ENCODE measurements around the gene ASAP2. TPM values are rescaled to one million over a fixed set of nuclear protein-coding genes. Genes with fewer than 3 reads are reported as not detected.

Gene ASAP2
- polyA plus RNA-seq, 1 experiment = 30.0 TPM

DNA sequence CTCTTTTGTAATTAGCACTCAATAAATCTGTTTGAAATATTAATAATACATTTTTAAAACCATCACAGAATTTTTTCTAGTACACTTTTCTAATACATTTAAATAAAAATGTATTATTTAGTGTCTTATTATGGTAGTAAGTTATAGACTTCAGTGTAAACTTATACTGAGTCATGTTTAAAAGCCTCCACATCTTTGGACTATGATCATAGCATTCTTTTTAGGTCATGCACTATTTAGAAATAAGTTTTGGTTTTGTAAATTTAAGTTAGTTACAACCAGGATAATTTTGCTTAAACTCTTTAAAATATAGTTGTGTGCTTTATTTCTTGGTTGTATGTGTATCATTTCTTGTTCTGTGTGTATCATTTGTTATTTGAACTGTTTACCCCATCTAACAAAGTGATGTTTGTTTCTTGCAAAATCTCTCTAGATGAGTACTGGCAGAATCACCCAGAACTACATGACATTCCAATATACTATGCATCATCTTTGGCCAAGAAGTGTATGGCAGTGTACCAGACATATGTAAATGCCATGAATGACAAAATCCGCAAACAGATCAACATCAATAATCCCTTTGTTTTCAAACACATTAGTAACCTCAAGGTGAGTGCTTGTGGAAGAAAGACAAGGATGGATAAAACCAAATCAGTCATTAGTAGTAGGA is 233.6 kb downstream of the ASAP2 start:
- Histone ChIP-seq H3K9me3 (ENCODE audit: control insufficient read depth, insufficient read depth, low read length) (no peaks in the 10 kb centered on the region), H3K27me3 (ENCODE audit: control insufficient read depth, insufficient read depth, low read length) (no peaks in the 10 kb centered on the region), H3K4me3 (ENCODE audit: low read depth, low read length) (no peak overlapping the region), H3K27ac (ENCODE audit: low read depth, low read length) (peak overlapping the region; percentile 90)
- ChIA-PET POLR2A (interaction anchor here (1.9 kb wide), 1 partner anchor 17 kb away, joined by 9 read pairs; the partner anchor contains the start of genes CPSF3 and ITGB1BP1), CTCF (no interaction called here)
- DNase-seq (ENCODE audit: low read depth, low spot score) = peak; percentile 47
- TF ChIP-seq, protein P1, sequence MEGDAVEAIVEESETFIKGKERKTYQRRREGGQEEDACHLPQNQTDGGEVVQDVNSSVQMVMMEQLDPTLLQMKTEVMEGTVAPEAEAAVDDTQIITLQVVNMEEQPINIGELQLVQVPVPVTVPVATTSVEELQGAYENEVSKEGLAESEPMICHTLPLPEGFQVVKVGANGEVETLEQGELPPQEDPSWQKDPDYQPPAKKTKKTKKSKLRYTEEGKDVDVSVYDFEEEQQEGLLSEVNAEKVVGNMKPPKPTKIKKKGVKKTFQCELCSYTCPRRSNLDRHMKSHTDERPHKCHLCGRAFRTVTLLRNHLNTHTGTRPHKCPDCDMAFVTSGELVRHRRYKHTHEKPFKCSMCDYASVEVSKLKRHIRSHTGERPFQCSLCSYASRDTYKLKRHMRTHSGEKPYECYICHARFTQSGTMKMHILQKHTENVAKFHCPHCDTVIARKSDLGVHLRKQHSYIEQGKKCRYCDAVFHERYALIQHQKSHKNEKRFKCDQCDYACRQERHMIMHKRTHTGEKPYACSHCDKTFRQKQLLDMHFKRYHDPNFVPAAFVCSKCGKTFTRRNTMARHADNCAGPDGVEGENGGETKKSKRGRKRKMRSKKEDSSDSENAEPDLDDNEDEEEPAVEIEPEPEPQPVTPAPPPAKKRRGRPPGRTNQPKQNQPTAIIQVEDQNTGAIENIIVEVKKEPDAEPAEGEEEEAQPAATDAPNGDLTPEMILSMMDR (IDR thresholded peaks at IDR 0.05; ENCODE audit: low read depth, low read length) = no peak

DNA sequence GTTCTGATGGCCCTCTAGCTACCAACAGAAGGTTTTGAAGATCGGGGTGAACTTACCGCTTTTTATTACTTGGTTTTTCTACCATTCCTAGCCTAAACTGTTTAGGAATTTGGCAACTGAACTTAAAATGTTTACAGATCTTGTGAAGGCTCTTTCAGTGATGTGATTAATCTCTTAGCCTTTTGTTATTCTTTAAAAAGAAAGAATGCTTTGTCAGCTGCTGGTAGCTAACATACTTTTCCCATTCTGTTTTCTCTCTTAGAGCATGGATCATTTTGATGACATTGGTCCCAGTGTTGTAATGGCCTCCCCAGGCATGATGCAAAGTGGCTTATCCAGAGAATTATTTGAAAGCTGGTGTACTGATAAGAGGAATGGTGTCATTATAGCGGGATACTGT is 234.9 kb downstream of the ASAP2 start:
- CTCF ChIA-PET = interaction anchor here (1.0 kb wide), 1 partner anchor 60 kb away, joined by 4 read pairs; no protein-coding TSS in a partner anchor

DNA sequence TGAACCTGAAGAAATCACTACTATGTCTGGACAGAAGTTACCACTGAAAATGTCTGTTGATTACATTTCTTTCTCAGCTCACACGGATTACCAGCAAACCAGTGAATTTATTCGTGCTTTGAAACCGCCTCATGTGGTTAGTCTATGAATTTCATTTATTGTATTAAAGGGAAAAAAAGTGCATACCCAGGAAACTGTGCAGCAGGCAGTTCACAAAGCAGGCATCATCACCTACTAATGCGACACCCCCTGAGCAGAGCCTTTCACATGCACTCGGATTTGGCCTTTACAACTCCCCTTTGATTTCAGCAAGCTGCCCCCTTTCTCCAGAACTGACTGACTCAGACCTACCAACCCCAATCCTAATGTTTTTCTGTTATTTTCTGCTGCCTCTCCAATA is 236.9 kb downstream of the ASAP2 start:
- Histone ChIP-seq H3K9me3 (ENCODE audit: control insufficient read depth, insufficient read depth, low read length) (no peaks in the 10 kb centered on the region), H3K4me3 (ENCODE audit: low read depth, low read length) (no peak overlapping the region), H3K27me3 (ENCODE audit: control insufficient read depth, insufficient read depth, low read length) (no peaks in the 10 kb centered on the region), H3K27ac (ENCODE audit: low read depth, low read length) (no peak overlapping the region)
- TF ChIP-seq, protein P1 (IDR thresholded peaks at IDR 0.05; ENCODE audit: low read depth, low read length) = no peak
- POLR2A ChIA-PET = no interaction called here
- CTCF ChIA-PET = no interaction called here
- no peak for DNase-seq (ENCODE audit: low read depth, low spot score)

More for the DNA sequence above, 234.9 kb downstream of the ASAP2 start:
- TF ChIP-seq, protein P1 (IDR thresholded peaks at IDR 0.05; ENCODE audit: low read depth, low read length) = no peak
- Histone ChIP-seq H3K9me3 (ENCODE audit: control insufficient read depth, insufficient read depth, low read length) (no peaks in the 10 kb centered on the region), H3K4me3 (ENCODE audit: low read depth, low read length) (no peak overlapping the region), H3K27ac (ENCODE audit: low read depth, low read length) (no peak overlapping the region), H3K27me3 (ENCODE audit: control insufficient read depth, insufficient read depth, low read length) (no peaks in the 10 kb centered on the region)
- DNase-seq (ENCODE audit: low read depth, low spot score) = no peak
- POLR2A ChIA-PET = interaction anchor here (1.9 kb wide), 1 partner anchor 19 kb away, joined by 9 read pairs; the partner anchor contains the start of genes CPSF3 and ITGB1BP1

DNA sequence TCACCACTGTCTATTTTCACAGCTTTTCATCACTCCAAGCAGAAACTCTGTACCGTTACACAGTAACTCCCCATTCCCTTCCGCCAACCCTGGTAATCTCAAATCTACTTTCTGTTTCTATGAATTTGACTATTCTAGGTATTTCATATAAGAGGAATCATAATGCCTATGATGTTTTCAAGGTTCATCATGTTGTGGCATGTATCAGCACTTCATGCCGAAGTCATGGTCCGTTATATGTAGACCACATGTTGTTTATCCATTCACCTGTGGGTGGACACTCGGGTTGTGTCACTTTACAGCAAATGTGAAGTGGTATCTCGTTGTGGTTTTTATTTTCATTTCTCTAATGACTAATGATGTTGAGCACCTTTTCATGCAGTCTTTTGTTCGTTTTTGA is 238.5 kb downstream of the ASAP2 start:
- H3K9me3 ChIP-seq (ENCODE audit: control insufficient read depth, insufficient read depth, low read length) = no peaks in the 10 kb centered on the region
- no peak for DNase-seq (ENCODE audit: low read depth, low spot score)
- no peak overlapping the region for H3K4me3 ChIP-seq (ENCODE audit: low read depth, low read length)
- H3K27me3 ChIP-seq (ENCODE audit: control insufficient read depth, insufficient read depth, low read length) = no peaks in the 10 kb centered on the region
- ChIA-PET POLR2A (no interaction called here), CTCF (no interaction called here)
- no peak overlapping the region for H3K27ac ChIP-seq (ENCODE audit: low read depth, low read length)
- TF ChIP-seq, protein P1 (IDR thresholded peaks at IDR 0.05; ENCODE audit: low read depth, low read length) = no peak

DNA sequence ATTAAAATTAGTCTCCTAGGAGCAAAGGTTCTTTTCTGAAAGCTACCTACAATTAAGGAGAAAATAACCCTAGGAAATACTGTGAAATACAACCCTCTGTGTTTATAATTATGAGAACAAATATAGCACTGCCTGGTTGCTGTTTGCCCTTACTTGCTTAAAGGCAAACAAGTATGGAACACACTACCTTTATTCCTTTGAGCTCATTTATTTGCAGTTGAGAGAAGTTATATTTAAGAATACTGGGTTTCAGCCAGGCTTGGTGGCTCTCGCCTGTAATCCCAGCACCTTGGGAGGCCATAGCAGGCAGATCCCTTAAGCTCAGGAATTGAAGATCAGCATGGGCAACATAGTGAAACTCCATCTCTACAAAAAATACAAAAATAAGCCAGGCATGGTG is 244.6 kb downstream of the ASAP2 start:
- no peaks in the 10 kb centered on the region; the same call in 1 of the 2 replicates for H3K9me3 ChIP-seq (ENCODE audit: control insufficient read depth, insufficient read depth, low read length)
- H3K27ac ChIP-seq (ENCODE audit: low read depth, low read length) = no peak overlapping the region
- TF ChIP-seq, protein P1 (IDR thresholded peaks at IDR 0.05; ENCODE audit: low read depth, low read length) = no peak
- no peaks in the 10 kb centered on the region for H3K27me3 ChIP-seq (ENCODE audit: control insufficient read depth, insufficient read depth, low read length)
- ChIA-PET POLR2A (no interaction called here), CTCF (no interaction called here)
- DNase-seq (ENCODE audit: low read depth, low spot score) = no peak
- H3K4me3 ChIP-seq (ENCODE audit: low read depth, low read length) = no peak overlapping the region
